Coronary artery (tissue), 2 donors: ENCODE results near the gene IGSF23.
"Not testable (repeated sequence)": the region's sequence is repeated elsewhere in the genome, so short reads cannot be mapped to it uniquely, and the experiment has no call there.

Experiments used
- DNase-seq: peaks from one replicate; pipeline ENCODE4 v3.0.0-alpha.2; 2017; ENCODE audit warnings: low spot score
- H3K27ac ChIP-seq, 2 donors: fragments of 200-600 bp; sonication (generic); one replicate each; pipeline ENCODE4 v1.5.1; 2016 to 2019
- H3K4me3 ChIP-seq: fragments of 200-600 bp; sonication (generic); 2 replicates; pipeline ENCODE4 v1.5.1; 2016; ENCODE audit warnings: mild to moderate bottlenecking, moderate library complexity
- TF ChIP-seq, protein P1 (sequence below): fragments of 200-600 bp; sonication (generic); IDR thresholded peaks from one replicate; pipeline ENCODE4 v1.5.1; 2019; ENCODE audit warnings: antibody characterized with exemption

Gene IGSF23

DNA sequence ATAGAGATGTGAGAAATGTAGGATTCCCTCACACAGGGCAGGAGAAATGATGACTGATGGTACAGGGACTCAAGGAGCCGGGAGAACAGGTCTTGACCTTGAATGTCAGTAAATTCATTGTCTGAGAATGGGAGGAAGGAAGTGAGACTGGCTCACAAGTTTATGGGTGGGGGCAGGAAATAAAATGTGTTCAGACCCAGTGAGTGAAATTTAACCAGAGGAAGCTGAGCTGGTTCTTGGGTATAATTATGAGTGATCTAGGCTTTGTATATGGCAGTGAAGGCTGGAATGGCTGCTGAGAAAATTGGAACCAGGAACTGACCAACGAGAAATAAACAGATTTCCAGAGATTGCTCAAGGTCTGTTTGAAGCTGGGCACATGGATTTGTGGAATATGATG lies 6.3 kb upstream of the IGSF23 start:
- Histone ChIP-seq H3K4me3 (no peak overlapping the region), H3K27ac (no peak overlapping the region)
- TF ChIP-seq, protein P1, sequence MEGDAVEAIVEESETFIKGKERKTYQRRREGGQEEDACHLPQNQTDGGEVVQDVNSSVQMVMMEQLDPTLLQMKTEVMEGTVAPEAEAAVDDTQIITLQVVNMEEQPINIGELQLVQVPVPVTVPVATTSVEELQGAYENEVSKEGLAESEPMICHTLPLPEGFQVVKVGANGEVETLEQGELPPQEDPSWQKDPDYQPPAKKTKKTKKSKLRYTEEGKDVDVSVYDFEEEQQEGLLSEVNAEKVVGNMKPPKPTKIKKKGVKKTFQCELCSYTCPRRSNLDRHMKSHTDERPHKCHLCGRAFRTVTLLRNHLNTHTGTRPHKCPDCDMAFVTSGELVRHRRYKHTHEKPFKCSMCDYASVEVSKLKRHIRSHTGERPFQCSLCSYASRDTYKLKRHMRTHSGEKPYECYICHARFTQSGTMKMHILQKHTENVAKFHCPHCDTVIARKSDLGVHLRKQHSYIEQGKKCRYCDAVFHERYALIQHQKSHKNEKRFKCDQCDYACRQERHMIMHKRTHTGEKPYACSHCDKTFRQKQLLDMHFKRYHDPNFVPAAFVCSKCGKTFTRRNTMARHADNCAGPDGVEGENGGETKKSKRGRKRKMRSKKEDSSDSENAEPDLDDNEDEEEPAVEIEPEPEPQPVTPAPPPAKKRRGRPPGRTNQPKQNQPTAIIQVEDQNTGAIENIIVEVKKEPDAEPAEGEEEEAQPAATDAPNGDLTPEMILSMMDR: no peak
- DNase-seq: no peak

DNA sequence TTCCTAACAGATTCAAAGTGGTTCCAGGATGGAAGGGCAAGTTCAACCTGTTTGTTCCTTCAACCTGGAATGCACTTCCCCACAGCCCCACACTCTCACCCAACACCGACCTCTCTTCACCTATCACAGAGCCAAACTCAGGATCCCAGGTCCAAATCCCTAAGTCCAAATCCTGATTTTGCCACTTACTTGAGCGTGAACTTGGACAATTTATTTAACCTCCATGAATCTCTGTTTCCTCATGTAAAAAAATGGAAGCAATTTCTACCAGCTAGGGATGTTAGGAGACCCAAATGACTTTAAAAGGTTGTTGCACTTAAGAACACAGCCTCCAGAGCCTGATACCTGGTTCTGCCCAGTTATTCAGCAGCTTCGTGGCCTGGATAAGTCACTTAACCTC lies 5.4 kb upstream of the IGSF23 start:
- Histone ChIP-seq H3K27ac (no peak overlapping the region), H3K4me3 (no peak overlapping the region)
- no peak for DNase-seq
- TF ChIP-seq, protein P1: no peak

DNA sequence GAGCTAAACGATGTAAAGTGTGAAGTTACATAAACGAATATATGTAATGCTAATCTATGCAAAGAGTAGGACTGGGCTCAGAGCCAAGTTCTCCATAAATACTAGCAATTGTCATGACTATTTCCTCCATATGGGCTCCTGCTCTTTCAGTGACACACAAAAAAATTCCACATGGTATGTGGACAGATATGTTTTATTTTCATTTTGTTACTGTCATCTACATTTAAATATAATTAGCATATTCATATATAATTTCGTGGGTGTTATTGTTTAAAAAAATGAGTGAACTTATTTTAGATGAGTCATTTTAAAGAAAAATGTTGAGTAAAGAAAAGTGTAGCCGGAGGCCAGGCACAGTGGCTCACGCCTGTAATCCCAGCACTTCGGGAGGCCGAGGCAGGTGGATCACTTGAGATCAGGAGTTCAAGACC lies 5.0 kb upstream of the IGSF23 start:
- DNase-seq: no peak
- TF ChIP-seq, protein P1: no peak
- Histone ChIP-seq H3K4me3 (no peak overlapping the region), H3K27ac (no peak overlapping the region)

DNA sequence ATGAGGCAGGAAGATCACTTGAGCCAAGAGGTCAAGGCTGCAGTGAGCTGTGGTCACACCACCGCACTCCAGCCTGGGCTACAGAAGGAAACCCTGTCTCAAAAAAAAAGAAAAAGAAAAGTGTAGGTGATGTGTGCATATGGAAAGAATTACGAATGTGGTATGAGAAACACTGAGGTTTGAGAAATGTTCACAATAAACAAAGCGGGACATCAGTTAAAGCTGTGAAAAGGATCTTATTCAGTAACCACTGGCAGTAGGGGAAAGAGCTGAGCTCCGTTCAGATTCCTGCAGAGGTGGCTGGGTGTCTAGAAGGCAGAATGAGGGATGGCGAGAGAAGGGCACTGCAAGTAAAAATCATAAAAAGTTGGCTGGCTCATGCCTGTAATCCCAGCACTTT lies 4.1 kb upstream of the IGSF23 start:
- no peak overlapping the region for H3K27ac ChIP-seq
- no peak for DNase-seq
- H3K4me3 ChIP-seq: no peak overlapping the region
- TF ChIP-seq, protein P1: no peak

DNA sequence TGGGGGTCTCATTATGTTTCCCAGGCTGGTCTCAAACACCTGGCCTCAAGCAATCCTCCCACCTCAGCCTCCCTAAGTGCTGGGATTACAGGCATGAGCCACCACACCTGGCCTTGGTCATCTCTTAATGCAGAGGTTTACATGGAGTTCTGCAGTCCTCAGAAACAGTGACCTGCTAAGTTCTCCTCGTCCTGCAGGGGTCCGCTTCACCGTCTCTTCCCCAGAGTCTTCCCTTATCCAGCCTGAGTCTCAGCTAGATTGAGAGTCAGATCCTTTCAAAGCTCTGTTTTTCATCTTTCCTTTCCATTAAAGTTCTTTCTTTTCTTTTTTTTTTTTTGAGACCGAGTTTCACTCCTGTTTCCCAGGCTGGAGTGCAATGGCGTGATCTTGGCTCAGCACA lies 2.9 kb upstream of the IGSF23 start:
- DNase-seq, H3K4me3 ChIP-seq, H3K27ac ChIP-seq: not testable (repeated sequence)

DNA sequence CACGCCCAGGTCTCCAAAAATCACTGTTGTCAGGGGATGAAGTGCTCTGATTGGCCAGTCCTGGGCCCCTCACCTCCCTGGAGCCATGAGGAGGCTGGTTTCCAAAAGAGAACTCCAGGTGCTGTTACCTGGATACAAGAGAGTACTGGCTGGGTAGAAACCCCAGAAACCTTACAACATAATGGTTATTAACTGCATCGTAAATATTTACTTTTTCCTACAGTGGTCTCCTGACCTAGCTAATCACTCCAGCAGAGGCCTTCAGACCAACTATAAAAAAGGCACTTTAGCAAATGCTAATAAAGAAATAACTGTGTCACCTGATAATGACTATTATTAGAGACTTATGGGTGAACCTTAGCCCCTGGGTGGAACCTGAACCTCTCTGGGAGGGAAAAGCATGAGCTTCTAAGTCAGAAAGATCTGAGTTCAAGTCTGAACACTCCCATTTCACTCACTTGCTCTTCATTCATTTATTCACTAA lies 1.5 kb upstream of the IGSF23 start:
- no peak overlapping the region for H3K27ac ChIP-seq
- DNase-seq: no peak

DNA sequence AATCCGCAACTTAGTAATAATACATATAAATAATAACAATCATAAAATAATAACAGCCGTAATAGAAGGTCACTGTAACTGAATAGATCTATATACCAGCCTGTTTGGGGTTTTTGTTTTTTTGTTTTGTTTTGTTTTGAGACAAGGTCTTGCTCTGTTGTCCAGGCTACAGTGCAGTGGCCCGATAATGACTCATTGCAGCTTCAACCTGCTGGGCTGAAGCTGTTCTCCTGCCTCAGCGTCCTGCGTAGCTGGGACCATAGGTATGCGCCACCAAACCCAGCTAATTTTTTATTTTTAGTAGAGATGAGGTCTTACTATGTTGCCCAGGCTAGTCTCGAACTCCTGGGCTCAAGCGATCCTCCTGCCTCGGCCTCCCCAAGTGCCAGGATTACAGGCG lies 950 bp downstream of the IGSF23 start:
- Histone ChIP-seq H3K4me3 (no peak overlapping the region), H3K27ac (no peak overlapping the region)
- DNase-seq: no peak
- TF ChIP-seq, protein P1: no peak

More for the DNA sequence above, 1.5 kb upstream of the IGSF23 start:
- no peak overlapping the region for H3K4me3 ChIP-seq
- TF ChIP-seq, protein P1: no peak

DNA sequence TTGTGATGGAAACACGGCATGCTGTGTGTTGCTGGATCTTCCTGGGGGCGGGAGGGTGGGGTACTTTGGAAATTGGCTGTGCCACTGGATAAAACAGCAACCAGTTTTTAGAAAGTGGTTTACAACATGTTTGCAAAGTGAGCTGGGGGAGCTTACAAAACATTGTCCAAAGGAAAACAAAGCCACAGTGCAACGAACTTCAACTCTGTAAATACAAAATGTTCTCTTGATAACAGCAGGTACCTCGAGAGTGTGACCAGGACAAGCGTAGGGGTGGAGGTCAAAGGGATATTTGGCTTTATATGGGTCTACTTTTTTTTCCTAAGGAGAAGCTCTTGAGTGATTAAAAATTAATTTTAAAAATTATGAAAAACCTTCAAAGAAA lies 2.5 kb downstream of the IGSF23 start:
- TF ChIP-seq, protein P1: no peak
- Histone ChIP-seq H3K27ac (no peak overlapping the region), H3K4me3 (no peak overlapping the region)
- DNase-seq: no peak
